ENCODE results near the gene CCK.

- TF ChIP-seq CTCF (IDR thresholded peaks at IDR 0.05) = no peak
- TF ChIP-seq POLR2A (IDR thresholded peaks at IDR 0.05) = no peak
These were observed 34.8 kb upstream of the CCK start for GRCh38 chr3:42300778-42301177.
